ENCODE results near the gene OR6F1. TPM values are rescaled to one million over a fixed set of nuclear protein-coding genes. Genes with fewer than 3 reads are reported as not detected.

OR6F1 gene
- total and polyA plus RNA-seq, 2 experiments from 2014 or later = not detected

- no peak for TF ChIP-seq CTCF (IDR thresholded peaks at IDR 0.05; ENCODE audit: low read depth, low read length)
- Histone ChIP-seq H3K4me3 (no peak overlapping the region), H3K27me3 (no peaks in the 10 kb centered on the region)
Measured at GRCh38 chr1:247669225-247669624, 47.2 kb downstream of the OR6F1 start.

More at GRCh38 chr1:247669225-247669624, 47.2 kb downstream of the OR6F1 start:
- H3K27ac ChIP-seq = no peak overlapping the region
- DNase-seq (ENCODE audit: low read depth in 1 of 2, low spot score in 1 of 2) = no peak
- no peaks in the 10 kb centered on the region for H3K9me3 ChIP-seq (ENCODE audit: low read depth)
- H3K36me3 ChIP-seq = no peaks in the 10 kb centered on the region
- H3K4me1 ChIP-seq (ENCODE audit: low read depth) = no peaks in the 10 kb centered on the region

Other genes with a start within 250 kb of the OR6F1 start
- gene OR2C3, start 180.2 kb downstream of the OR6F1 start, total RNA-seq = not detected in 2 replicates
- not detected in 2 replicates for gene OR2C3, start 180.2 kb downstream of the OR6F1 start, polyA plus RNA-seq
- not detected in 2 replicates for gene GCSAML, start 167.5 kb downstream of the OR6F1 start, total RNA-seq
- not detected in 2 replicates for gene GCSAML, start 167.5 kb downstream of the OR6F1 start, polyA plus RNA-seq
- not detected in 2 replicates for gene OR2G2, start 128.3 kb downstream of the OR6F1 start, total RNA-seq
- gene OR2G2, start 128.3 kb downstream of the OR6F1 start, polyA plus RNA-seq = not detected in 2 replicates
- not detected in 2 replicates for gene OR2G3, start 111.1 kb downstream of the OR6F1 start, total RNA-seq
- gene OR2G3, start 111.1 kb downstream of the OR6F1 start, polyA plus RNA-seq = not detected in 2 replicates
- not detected in 2 replicates for gene OR13G1, start 36.9 kb downstream of the OR6F1 start, total RNA-seq
- not detected in 2 replicates for gene OR13G1, start 36.9 kb downstream of the OR6F1 start, polyA plus RNA-seq
- gene OR14K1, start 22.0 kb upstream of the OR6F1 start, total RNA-seq = not detected in 2 replicates
- gene OR14K1, start 22.0 kb upstream of the OR6F1 start, polyA plus RNA-seq = not detected in 2 replicates
- not detected in 2 replicates for gene OR14A2, start 31.5 kb upstream of the OR6F1 start, total RNA-seq
- not detected in 2 replicates for gene OR14A2, start 31.5 kb upstream of the OR6F1 start, polyA plus RNA-seq
- not detected in 2 replicates for gene OR1C1, start 43.9 kb upstream of the OR6F1 start, total RNA-seq
- gene OR1C1, start 43.9 kb upstream of the OR6F1 start, polyA plus RNA-seq = not detected in 2 replicates
- gene OR14A16, start 107.5 kb upstream of the OR6F1 start, total RNA-seq = not detected in 2 replicates
- not detected in 2 replicates for gene OR14A16, start 107.5 kb upstream of the OR6F1 start, polyA plus RNA-seq
- gene OR11L1, start 125.2 kb upstream of the OR6F1 start, total RNA-seq = not detected in 2 replicates
- gene OR11L1, start 125.2 kb upstream of the OR6F1 start, polyA plus RNA-seq = not detected in 2 replicates
- gene TRIM58, start 140.5 kb upstream of the OR6F1 start, total RNA-seq = 2.4 and 2.7 TPM in 2 replicates
- 2.2 and 2.6 TPM in 2 replicates for gene TRIM58, start 140.5 kb upstream of the OR6F1 start, polyA plus RNA-seq
- gene OR2W3, start 178.9 kb upstream of the OR6F1 start, total RNA-seq = 0.70 and 0.86 TPM in 2 replicates
- gene OR2W3, start 178.9 kb upstream of the OR6F1 start, polyA plus RNA-seq = 1.9 TPM in 2 replicates
- gene OR2T8, start 203.6 kb upstream of the OR6F1 start, total RNA-seq = not detected in 2 replicates
- 0.22 TPM in 1 of 2 replicates, not detected in the other for gene OR2T8, start 203.6 kb upstream of the OR6F1 start, polyA plus RNA-seq
- gene OR2AJ1, start 208.2 kb upstream of the OR6F1 start, total RNA-seq = 0.21 TPM in 1 of 2 replicates, not detected in the other
- not detected in 2 replicates for gene OR2AJ1, start 208.2 kb upstream of the OR6F1 start, polyA plus RNA-seq
- gene OR2L8, start 232.2 kb upstream of the OR6F1 start, total RNA-seq = not detected in 2 replicates
- gene OR2L8, start 232.2 kb upstream of the OR6F1 start, polyA plus RNA-seq = not detected in 2 replicates
- gene OR2AK2, start 248.6 kb upstream of the OR6F1 start, total RNA-seq = not detected in 2 replicates
- gene OR2AK2, start 248.6 kb upstream of the OR6F1 start, polyA plus RNA-seq = not detected in 2 replicates

All from cardiac muscle cell (in vitro differentiated cells and primary cell).